Bronchial epithelial cell (primary cell): ENCODE results near the gene C1orf105. TPM values are rescaled to one million over a fixed set of nuclear protein-coding genes. Genes with fewer than 3 reads are reported as not detected.
A peak's percentile ranks its signal among the peaks of the same experiment; 100 is the strongest.

Experiments used
- DNase-seq: peaks from one replicate; pipeline ENCODE4 v3.0.0-alpha.2; 2010; ENCODE audit warnings: low read depth
- FAIRE-seq: peaks from 2 replicates; lab custom pipeline; 2011; peaks lifted over from hg19 to GRCh38; lab: Jason Lieb, UNC
- H3K27me3 ChIP-seq: 2 replicates; pipeline ENCODE4 v1.5.1; 2011; ENCODE audit warnings: low read length; ENCODE audit not compliant: control insufficient read depth, insufficient read depth
- H3K36me3 ChIP-seq: 2 replicates; pipeline ENCODE4 v1.5.1; 2011; ENCODE audit warnings: low read length; ENCODE audit not compliant: control insufficient read depth, insufficient read depth
- H3K4me3 ChIP-seq: 2 replicates; pipeline ENCODE4 v1.5.1; 2011; ENCODE audit warnings: mild to moderate bottlenecking, low read depth, low read length, control low read depth
- total RNA-seq: library from RNA; depleted of rRNA; stranded (reverse); fragments of >200 nt; gene quantifications from 2 replicates; pipeline ENCODE4 v1.2.1, GENCODE V29; 2014
- TF ChIP-seq, protein P1 (sequence below): IDR thresholded peaks from 2 replicates; pipeline ENCODE4 v1.5.1; 2011; ENCODE audit warnings: mild to moderate bottlenecking, moderate library complexity, low read length, control low read depth, inconsistent platforms; ENCODE audit not compliant: insufficient read depth, severe bottlenecking

Gene C1orf105
- total RNA-seq, 1 donor from 2014 or later, result not detected

DNA sequence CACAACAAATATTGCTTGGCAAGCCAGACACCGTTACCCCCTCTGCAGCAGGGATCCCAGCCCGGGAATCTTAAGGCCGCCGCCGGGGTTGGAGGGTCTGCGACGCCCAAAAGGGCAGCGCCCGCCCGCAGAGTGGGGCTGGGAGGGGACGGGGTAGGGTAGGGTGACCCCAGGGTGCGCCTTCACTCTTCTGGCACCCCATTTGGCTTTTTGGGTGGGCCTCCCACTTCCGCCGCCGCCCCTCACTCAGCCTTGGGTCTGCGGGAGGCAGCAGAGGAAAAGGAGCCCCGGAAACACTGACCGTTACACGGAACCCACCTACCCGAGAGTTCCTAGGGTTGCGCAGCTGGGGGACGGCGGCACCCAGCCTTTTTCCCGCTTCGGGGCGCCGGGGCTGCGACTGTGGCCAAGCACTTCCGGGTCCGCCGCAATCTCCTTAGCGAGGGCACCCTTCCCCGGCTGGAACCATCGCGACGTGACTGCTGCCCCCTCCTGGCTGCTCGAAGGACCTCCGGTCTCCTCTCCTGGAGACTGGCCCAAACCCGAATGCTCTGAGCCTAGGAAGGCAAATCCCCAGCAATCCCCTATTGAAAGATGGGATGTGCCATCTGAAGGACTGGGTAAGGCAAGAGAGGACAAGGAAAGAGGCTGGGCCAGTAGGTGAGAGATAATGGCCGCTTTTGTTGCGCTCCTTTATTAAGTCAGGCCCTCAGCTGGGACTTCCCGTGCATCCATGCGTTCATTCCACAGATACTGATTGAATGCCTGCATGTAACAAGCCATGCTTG is 23.4 kb downstream of the C1orf105 start, which contains the start of gene PIGC:
Gene PIGC, minus strand, starts transcription at position 404 of the 788 bp plus-strand sequence. CDS start 1,447 bp downstream, outside the sequence.
- TF ChIP-seq, protein P1, sequence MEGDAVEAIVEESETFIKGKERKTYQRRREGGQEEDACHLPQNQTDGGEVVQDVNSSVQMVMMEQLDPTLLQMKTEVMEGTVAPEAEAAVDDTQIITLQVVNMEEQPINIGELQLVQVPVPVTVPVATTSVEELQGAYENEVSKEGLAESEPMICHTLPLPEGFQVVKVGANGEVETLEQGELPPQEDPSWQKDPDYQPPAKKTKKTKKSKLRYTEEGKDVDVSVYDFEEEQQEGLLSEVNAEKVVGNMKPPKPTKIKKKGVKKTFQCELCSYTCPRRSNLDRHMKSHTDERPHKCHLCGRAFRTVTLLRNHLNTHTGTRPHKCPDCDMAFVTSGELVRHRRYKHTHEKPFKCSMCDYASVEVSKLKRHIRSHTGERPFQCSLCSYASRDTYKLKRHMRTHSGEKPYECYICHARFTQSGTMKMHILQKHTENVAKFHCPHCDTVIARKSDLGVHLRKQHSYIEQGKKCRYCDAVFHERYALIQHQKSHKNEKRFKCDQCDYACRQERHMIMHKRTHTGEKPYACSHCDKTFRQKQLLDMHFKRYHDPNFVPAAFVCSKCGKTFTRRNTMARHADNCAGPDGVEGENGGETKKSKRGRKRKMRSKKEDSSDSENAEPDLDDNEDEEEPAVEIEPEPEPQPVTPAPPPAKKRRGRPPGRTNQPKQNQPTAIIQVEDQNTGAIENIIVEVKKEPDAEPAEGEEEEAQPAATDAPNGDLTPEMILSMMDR, result peak; percentile 93
- peak within 1 kb of the TSS; percentile 84 for H3K4me3 ChIP-seq
- FAIRE-seq (no peak), DNase-seq (peak; percentile 73)
- H3K27me3 ChIP-seq, result no peaks in the 10 kb centered on the region
- H3K36me3 ChIP-seq, result peaks cover 2% of the 10 kb centered on the region

DNA sequence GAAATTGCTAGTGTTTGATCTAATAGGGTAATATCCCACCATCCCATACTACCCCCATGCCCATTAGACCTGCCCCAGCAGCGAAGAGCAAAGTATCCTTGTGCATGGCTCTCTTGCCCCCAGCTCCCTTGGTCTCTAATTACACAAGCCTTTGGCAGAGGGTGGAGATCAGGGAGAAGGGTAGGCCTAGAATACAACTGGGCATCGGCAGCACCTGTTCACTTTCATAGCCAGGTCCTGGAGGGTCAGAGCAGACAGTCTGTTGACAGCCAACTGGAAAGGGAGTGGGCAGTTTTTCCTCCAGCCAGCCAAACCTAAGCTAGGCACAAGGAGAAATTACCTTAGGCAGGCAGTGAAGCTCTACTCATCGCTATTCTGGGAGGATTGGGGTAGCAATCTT is 26.1 kb downstream of the C1orf105 start:
- Histone ChIP-seq H3K4me3 (no peak overlapping the region), H3K27me3 (no peaks in the 10 kb centered on the region), H3K36me3 (peaks cover 2% of the 10 kb centered on the region)
- DNase-seq, result no peak
- TF ChIP-seq, protein P1, result no peak
- FAIRE-seq, result no peak

DNA sequence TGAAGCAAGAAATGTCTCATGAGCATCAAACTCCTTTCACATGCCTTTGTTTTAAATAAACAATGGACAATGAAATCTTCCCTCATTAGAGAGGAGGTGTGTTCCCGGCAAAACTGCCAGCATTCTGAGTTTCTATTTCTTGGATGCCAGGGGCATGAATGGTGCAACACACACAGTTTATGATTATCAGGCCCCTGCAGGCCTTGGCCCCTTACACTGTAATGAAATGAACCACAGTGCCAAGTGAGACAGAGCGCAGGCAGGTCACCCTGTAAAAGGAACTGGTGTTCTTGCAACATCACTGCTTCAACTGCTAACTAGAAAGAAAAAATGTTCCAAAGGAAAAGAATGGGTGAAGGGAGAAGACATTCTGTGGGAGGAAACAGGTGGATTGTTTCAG is 27.2 kb downstream of the C1orf105 start:
- FAIRE-seq (no peak), DNase-seq (peak; percentile 22)
- Histone ChIP-seq H3K4me3 (no peak overlapping the region), H3K27me3 (no peaks in the 10 kb centered on the region), H3K36me3 (no peaks in the 10 kb centered on the region)
- TF ChIP-seq, protein P1, result no peak

DNA sequence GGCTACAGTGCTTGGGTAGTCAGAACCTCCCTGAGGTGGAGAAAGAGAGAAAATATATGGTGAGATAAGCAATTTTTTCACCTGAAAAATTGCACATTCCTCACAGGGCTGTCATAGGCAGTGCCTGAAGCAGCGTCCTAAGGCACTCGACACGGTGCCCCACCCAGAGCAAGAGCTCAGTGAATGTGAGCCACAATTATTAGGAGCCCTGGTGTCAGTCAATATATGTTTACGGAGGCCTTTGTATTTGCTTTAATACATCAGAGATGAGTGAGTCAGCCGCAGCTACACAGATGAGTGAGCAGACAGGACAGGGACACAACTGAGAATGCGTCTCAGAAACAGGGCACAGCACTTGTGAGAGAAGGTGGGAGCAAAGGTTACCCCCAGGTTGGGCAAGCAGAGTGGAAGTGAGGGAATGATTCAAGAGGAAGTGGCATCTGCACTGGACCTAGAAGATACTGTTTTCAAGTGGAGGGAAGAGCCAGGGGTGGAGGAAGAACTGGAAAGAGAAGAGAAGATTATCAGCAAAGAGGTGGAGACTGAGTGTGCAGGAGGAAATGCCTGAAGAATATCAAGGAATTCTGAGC is 28.6 kb downstream of the C1orf105 start:
- TF ChIP-seq, protein P1, result no peak
- no peaks in the 10 kb centered on the region for H3K36me3 ChIP-seq
- DNase-seq (peak; percentile 80), FAIRE-seq (no peak)
- H3K4me3 ChIP-seq, result no peak overlapping the region
- H3K27me3 ChIP-seq, result no peaks in the 10 kb centered on the region

DNA sequence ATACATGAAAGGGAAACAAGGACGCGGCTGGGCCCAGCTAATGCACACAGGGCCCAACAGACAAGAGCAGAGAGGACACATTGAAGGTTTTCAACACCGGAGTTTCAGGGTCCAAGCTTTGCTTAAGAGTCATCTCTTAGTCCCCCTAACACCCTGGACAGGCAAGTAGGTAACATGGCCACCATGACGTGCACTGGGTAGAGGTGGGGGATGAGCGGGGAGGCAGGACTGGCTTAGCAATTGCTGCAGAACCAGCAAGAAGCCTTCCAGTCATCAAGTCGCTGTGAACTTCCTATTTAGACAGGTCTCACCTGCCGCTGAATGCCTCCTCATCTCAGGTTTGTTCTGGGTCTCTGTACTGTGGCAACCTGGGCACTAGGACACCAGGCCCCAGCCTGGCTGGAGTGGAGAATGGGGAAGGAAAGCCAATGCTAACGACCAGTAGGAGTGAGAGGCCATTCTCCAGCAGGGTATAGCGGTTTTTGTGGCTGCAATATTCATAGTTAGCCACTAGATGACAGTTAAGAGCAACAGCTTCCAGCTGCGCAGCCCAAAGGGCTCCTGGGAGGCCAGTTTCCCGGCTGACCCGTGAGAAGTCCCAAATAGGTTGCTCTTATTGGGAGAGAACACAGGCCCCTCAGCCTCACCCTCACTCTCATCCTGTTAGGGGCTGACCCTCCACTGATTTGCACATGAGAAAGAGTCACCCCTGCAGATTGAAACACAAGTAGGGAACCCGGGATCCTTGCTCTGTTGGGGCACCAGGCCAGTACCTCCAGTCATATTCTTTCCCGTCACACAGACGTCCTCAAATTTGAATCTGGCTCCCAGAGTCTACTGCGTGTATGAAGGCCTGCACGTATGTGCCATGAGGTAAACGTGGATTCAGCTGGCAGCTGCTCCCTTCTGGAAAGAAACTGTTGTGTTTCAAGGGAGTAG is 29.4 kb downstream of the C1orf105 start:
- Histone ChIP-seq H3K4me3 (no peak overlapping the region), H3K27me3 (no peaks in the 10 kb centered on the region), H3K36me3 (no peaks in the 10 kb centered on the region)
- FAIRE-seq (no peak), DNase-seq (peak; percentile 57)
- TF ChIP-seq, protein P1, result peak; percentile 92
